IMR-90 (cell line): ENCODE data around the gene FAM234A. TPM values are rescaled to one million over a fixed set of nuclear protein-coding genes. Genes with fewer than 3 reads are reported as not detected.

Experiments used
- ATAC-seq: fragments of 200-7000 bp; cut with Tn5 transposase; 2 replicates; pipeline ENCODE4 v1.9.1; 2020; ENCODE audit warnings: low read depth, mild to moderate bottlenecking, moderate library complexity
- BruUV-seq: library from RNA; stranded (reverse); fragments of 400-500 nt; replicated peaks from 2 replicates; lab custom pipeline; 2021; lab: Mats Ljungman, UMichigan
- CTCF ChIA-PET: fragments of 300-600 bp; formaldehyde crosslinking; extraction: SDS; loops from one replicate; lab custom pipeline; 2021; ENCODE audit warnings: antibody characterized with exemption; lab: Yijun Ruan, JAX
- POLR2A ChIA-PET: fragments of 300-600 bp; sonication (Branson Sonifier 250); formaldehyde crosslinking; loops from one replicate; lab custom pipeline; 2022; ENCODE audit warnings: antibody characterized with exemption; ENCODE audit not compliant: unreplicated experiment; lab: Charles Lee
- DNase-seq: peaks from one replicate; pipeline ENCODE4 v3.0.0; 2013
- H2AFZ ChIP-seq: replicated peaks from 2 replicates; pipeline ENCODE3; 2013; ENCODE audit warnings: low read length, mild to moderate bottlenecking; ENCODE audit not compliant: poor library complexity
- H2AK5ac ChIP-seq: 2 replicates; pipeline ENCODE4 v1.6.1; 2013; ENCODE audit warnings: low read depth, low read length, inconsistent platforms
- H2AK9ac ChIP-seq: replicated peaks from 2 replicates; pipeline ENCODE3; 2013; ENCODE audit warnings: mild to moderate bottlenecking, low read depth, low read length, moderate library complexity; ENCODE audit not compliant: poor library complexity
- H2BK120ac ChIP-seq: 2 replicates; pipeline ENCODE4 v1.6.1; 2013; ENCODE audit warnings: low read depth, low read length, inconsistent platforms
- H2BK15ac ChIP-seq: 3 replicates; pipeline ENCODE4 v1.6.1; 2013; ENCODE audit warnings: low read depth, low read length, inconsistent platforms
- H2BK20ac ChIP-seq: 2 replicates; pipeline ENCODE4 v1.6.1; 2013; ENCODE audit warnings: low read depth, mild to moderate bottlenecking, inconsistent platforms, low read length, moderate library complexity
- H2BK5ac ChIP-seq: 2 replicates; pipeline ENCODE4 v1.6.1; 2013; ENCODE audit warnings: mild to moderate bottlenecking, low read depth, low read length, inconsistent platforms; ENCODE audit not compliant: poor library complexity, severe bottlenecking
- H3K14ac ChIP-seq: replicated peaks from 2 replicates; pipeline ENCODE4 v1.6.1; 2013; ENCODE audit warnings: low read depth, low read length, inconsistent platforms
- H3K18ac ChIP-seq: 2 replicates; pipeline ENCODE4 v1.6.1; 2013; ENCODE audit warnings: low read depth, low read length, control low read depth
- H3K23ac ChIP-seq: 2 replicates; pipeline ENCODE4 v1.6.1; 2013; ENCODE audit warnings: low read depth, low read length, inconsistent platforms
- H3K27ac ChIP-seq: 2 replicates; pipeline ENCODE4 v1.5.1; 2013; ENCODE audit warnings: mild to moderate bottlenecking, control low read depth, low read length; ENCODE audit not compliant: insufficient read depth
- H3K27me3 ChIP-seq: 2 replicates; pipeline ENCODE4 v1.6.1; 2013; ENCODE audit warnings: low read length; ENCODE audit not compliant: control insufficient read depth, insufficient read depth
- H3K36me3 ChIP-seq: 2 replicates; pipeline ENCODE4 v1.6.1; 2013; ENCODE audit warnings: low read length, mixed read lengths; ENCODE audit not compliant: control insufficient read depth, insufficient read depth
- H3K4ac ChIP-seq: 2 replicates; pipeline ENCODE4 v1.6.1; 2013; ENCODE audit warnings: low read depth, low read length, inconsistent platforms
- H3K4me1 ChIP-seq: 2 replicates; pipeline ENCODE4 v1.6.1; 2013; ENCODE audit warnings: low read length, mixed read lengths; ENCODE audit not compliant: control insufficient read depth, insufficient read depth
- H3K4me2 ChIP-seq: 2 replicates; pipeline ENCODE4 v1.6.1; 2013; ENCODE audit warnings: low read depth, mild to moderate bottlenecking, control low read depth, low read length, moderate library complexity
- H3K4me3 ChIP-seq: 2 replicates; pipeline ENCODE4 v1.5.1; 2013; ENCODE audit warnings: low read depth, mild to moderate bottlenecking, control low read depth, low read length, moderate library complexity; ENCODE audit not compliant: insufficient read depth
- H3K56ac ChIP-seq: 2 replicates; pipeline ENCODE4 v1.6.1; 2013; ENCODE audit warnings: low read length, inconsistent platforms; ENCODE audit not compliant: insufficient read depth; ENCODE audit errors: extremely low read depth
- H3K79me1 ChIP-seq, 2 experiments: 2 replicates each; pipeline ENCODE4 v1.6.1; 2013; ENCODE audit warnings: low read length in 2 of 2, inconsistent platforms in 1 of 2, low read depth in 1 of 2
- H3K9ac ChIP-seq: 2 replicates; pipeline ENCODE4 v1.6.1; 2013; ENCODE audit warnings: low read depth, low read length, control low read depth
- H3K9me1 ChIP-seq: 2 replicates; pipeline ENCODE4 v1.6.1; 2013; ENCODE audit warnings: low read length, inconsistent platforms; ENCODE audit not compliant: insufficient read depth
- H3K9me3 ChIP-seq: 2 replicates; pipeline ENCODE4 v1.6.1; 2013; ENCODE audit warnings: low read length; ENCODE audit not compliant: control insufficient read depth, insufficient read depth
- H4K20me1 ChIP-seq: 2 replicates; pipeline ENCODE4 v1.6.1; 2013; ENCODE audit warnings: low read length, inconsistent platforms; ENCODE audit not compliant: insufficient read depth
- H4K5ac ChIP-seq: 2 replicates; pipeline ENCODE4 v1.6.1; 2013; ENCODE audit warnings: mild to moderate bottlenecking, low read depth, low read length, control low read depth
- H4K8ac ChIP-seq, 2 experiments: 2 replicates each; pipeline ENCODE4 v1.6.1; 2013; ENCODE audit warnings: low read depth in 2 of 2, low read length in 2 of 2, control low read depth in 1 of 2, inconsistent platforms in 1 of 2
- H4K91ac ChIP-seq: 2 replicates; pipeline ENCODE4 v1.6.1; 2013; ENCODE audit warnings: low read depth, low read length, inconsistent platforms; ENCODE audit not compliant: insufficient read depth
- BHLHE40 ChIP-seq: fragments of 150-350 bp; IDR thresholded peaks from 2 replicates; pipeline ENCODE4 v1.6.1; 2016; ENCODE audit warnings: mild to moderate bottlenecking, low read depth, low read length
- CEBPB ChIP-seq: IDR thresholded peaks from 2 replicates; pipeline ENCODE4 v1.6.1; 2012; ENCODE audit warnings: low read depth, low read length, improper control_type of control experiment
- CTCF ChIP-seq: conservative IDR thresholded peaks from 2 replicates; pipeline ENCODE4 v1.5.1; 2012; ENCODE audit warnings: mild to moderate bottlenecking, low read depth, low read length, improper control_type of control experiment
- FOS ChIP-seq: fragments of 150-350 bp; IDR thresholded peaks from 2 replicates; pipeline ENCODE4 v1.6.1; 2016; ENCODE audit warnings: low read depth, low read length
- MAFK ChIP-seq: IDR thresholded peaks from 2 replicates; pipeline ENCODE4 v1.6.1; 2012; ENCODE audit warnings: low read depth, low read length, improper control_type of control experiment
- MAZ ChIP-seq: IDR thresholded peaks from 2 replicates; pipeline ENCODE4 v1.6.1; 2012; ENCODE audit warnings: low read depth, mild to moderate bottlenecking, low read length, improper control_type of control experiment, moderate library complexity, borderline replicate concordance
- MXI1 ChIP-seq: IDR thresholded peaks from 2 replicates; pipeline ENCODE4 v1.6.1; 2012; ENCODE audit warnings: low read depth, mild to moderate bottlenecking, low read length, moderate library complexity, borderline replicate concordance
- NFE2L2 ChIP-seq: fragments of 150-350 bp; IDR thresholded peaks from 2 replicates; pipeline ENCODE4 v1.6.1; 2016; ENCODE audit warnings: low read depth, mild to moderate bottlenecking, low read length
- POLR2A ChIP-seq: IDR thresholded peaks from 2 replicates; pipeline ENCODE4 v1.6.1; 2012; ENCODE audit warnings: mild to moderate bottlenecking, low read depth, low read length
- RAD21 ChIP-seq: IDR thresholded peaks from 2 replicates; pipeline ENCODE4 v1.6.1; 2012; ENCODE audit warnings: low read length, improper control_type of control experiment
- RCOR1 ChIP-seq: IDR thresholded peaks from 2 replicates; pipeline ENCODE4 v1.6.1; 2012; ENCODE audit warnings: mild to moderate bottlenecking, low read length, improper control_type of control experiment; ENCODE audit not compliant: insufficient replicate concordance
- RFX5 ChIP-seq: IDR thresholded peaks from 2 replicates; pipeline ENCODE4 v1.8.0; 2012; ENCODE audit warnings: low read depth, mild to moderate bottlenecking, low read length, moderate library complexity
- SMC3 ChIP-seq: fragments of 150-350 bp; IDR thresholded peaks from 2 replicates; pipeline ENCODE4 v1.6.1; 2016; ENCODE audit warnings: low read depth, mild to moderate bottlenecking, antibody characterized with exemption, low read length, moderate library complexity
- WGBS, 2 experiments: methylation state at CpG; one replicate each; pipeline versions ENCODE4 v1.1.5 to v1.1.7; 2013; ENCODE audit warnings: missing lambda C conversion rate in 2 of 2; ENCODE audit not compliant: insufficient read length in 1 of 2; ENCODE audit errors: extremely low coverage in 2 of 2; 5-methylcytosine and 5-hydroxymethylcytosine counted together
- dilution Hi-C: fragments of 300-500 bp; cut with HindIII; formaldehyde crosslinking; loops from one replicate; pipeline ENCODE4 v1.14.3; 2018; ENCODE audit warnings: low sequenced_read_pairs; ENCODE audit not compliant: unreplicated experiment
- in situ Hi-C: fragments of 300-500 bp; cut with MboI; formaldehyde crosslinking; loops from 3 replicates; pipeline ENCODE4 v1.14.3; 2019; ENCODE audit warnings: low sequenced_read_pairs, inconsistent platforms, mixed read lengths
- intact Hi-C: fragments of 100-400 bp; cut with micrococcal nuclease; formaldehyde crosslinking; loops from 2 replicates; pipeline ENCODE4 v1.10.0; 2022
- polyA plus RNA-seq, 3 experiments: library from polyadenylated mRNA; depleted of rRNA; stranded (reverse); fragments of >200 nt; gene quantifications; 2 replicates each; pipeline ENCODE4 v1.2.3, GENCODE V29; 2012; ENCODE audit warnings: low replicate concordance in 1 of 3
- total RNA-seq: library from RNA; depleted of rRNA; stranded (reverse); fragments of >200 nt; gene quantifications from 2 replicates; pipeline ENCODE4 v1.2.3, GENCODE V29; 2012
- TF ChIP-seq, protein P1 (sequence below): fragments of 150-350 bp; IDR thresholded peaks from 2 replicates; pipeline ENCODE4 v1.6.1; 2016; ENCODE audit warnings: low read depth, mild to moderate bottlenecking, low read length, moderate library complexity, borderline replicate concordance
- TF ChIP-seq, protein P2 (sequence below): fragments of 150-350 bp; IDR thresholded peaks from 2 replicates; pipeline ENCODE4 v1.6.1; 2017; ENCODE audit warnings: mild to moderate bottlenecking, antibody characterized with exemption, low read length, low read depth

Gene FAM234A
- total and polyA plus RNA-seq, 2 of the 4 experiments (the other 2 are of a cell fraction), result 30.3 to 64.2 TPM

DNA sequence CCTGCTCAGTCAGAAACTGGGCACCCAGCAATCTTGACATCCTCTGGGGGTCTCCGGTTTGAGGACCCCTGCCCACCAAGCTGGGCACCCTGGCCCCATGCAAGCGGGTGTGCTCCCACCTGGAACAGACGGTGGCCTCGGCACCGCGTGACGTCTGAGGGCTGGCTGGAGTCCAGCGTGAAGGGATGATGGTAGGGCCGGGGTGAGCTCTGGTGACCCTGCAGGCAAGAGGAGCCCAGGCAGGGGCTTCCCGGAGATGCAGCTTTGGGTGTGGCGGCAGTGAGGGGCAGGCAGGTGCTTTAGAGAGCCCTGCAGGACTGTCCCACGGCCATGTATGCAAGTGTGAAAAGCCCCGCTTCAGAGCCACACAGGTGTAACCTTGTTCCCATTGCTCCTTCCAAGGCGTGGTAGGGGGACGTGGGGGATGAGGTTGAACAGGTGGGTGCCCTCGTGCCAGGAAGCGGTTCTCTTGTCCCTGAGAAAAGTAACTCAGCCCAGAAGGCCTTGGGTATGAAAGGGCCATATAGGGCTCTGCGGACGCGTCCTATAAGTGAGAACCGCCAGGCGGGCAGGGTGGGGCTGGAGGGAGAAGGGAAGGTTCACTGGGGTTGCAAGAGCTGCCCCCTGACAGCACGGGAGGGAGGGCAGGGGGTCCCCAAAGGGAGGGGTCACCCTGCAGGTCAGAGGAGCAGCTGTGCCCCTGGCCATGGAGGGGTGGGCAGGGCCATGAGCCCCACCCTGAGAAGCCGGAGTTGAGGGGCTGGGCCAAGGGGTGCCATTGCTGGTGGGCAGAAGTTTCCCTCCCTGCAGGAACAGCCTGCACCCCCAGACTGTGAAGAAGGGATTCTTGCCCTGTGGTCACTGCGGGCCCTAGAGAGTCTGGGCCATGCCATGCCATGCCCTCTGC lies 31.9 kb downstream of the FAM234A start:
- DNase-seq, result no peak
- Histone ChIP-seq H3K4me3 (no peak overlapping the region), H3K27ac (no peak overlapping the region), H4K91ac (no peak overlapping the region), H3K9me3 (no peaks in the 10 kb centered on the region), H3K36me3 (peaks cover 23% of the 10 kb centered on the region), H4K5ac (no peak overlapping the region), H3K14ac (no peak overlapping the region), H2BK20ac (no peak overlapping the region), H3K9me1 (peaks cover 3% of the 10 kb centered on the region), H3K4me1 (no peaks in the 10 kb centered on the region), H2BK15ac (no peak overlapping the region), H3K4me2 (no peak overlapping the region), H3K18ac (no peak overlapping the region), H3K56ac (no peak overlapping the region), H3K23ac (no peak overlapping the region), H3K9ac (no peak overlapping the region), H2BK5ac (no peak overlapping the region), H4K20me1 (no peaks in the 10 kb centered on the region), H2AFZ (no peak overlapping the region), H3K79me1 (no peaks in the 10 kb centered on the region), H2AK9ac (no peak overlapping the region), H2AK5ac (no peak overlapping the region), H3K4ac (no peak overlapping the region), H2BK120ac (no peak overlapping the region), H3K27me3 (no peaks in the 10 kb centered on the region; the same call in 1 of the 2 replicates), H4K8ac (no peak overlapping the region)
- 75% methylated on average over 21 of the region's 25 CpGs; no CpG with 5 or more reads in 1 of the 2 experiments for WGBS, 2 experiments
- dilution Hi-C loops, result no loop called here
- in situ Hi-C loops, result no loop called here
- ChIA-PET POLR2A (no interaction called here), CTCF (no interaction called here)
- no peak for ATAC-seq
- intact Hi-C loops, result no loop called here
- no TSS peak for BruUV-seq
- no peak for TF ChIP-seq POLR2A
- no peak for TF ChIP-seq FOS
- TF ChIP-seq SMC3, result no peak
- no peak for TF ChIP-seq MAZ
- TF ChIP-seq RCOR1, result no peak
- TF ChIP-seq MAFK, result no peak
- no peak for TF ChIP-seq MXI1
- no peak for TF ChIP-seq CTCF
- TF ChIP-seq, protein P1, sequence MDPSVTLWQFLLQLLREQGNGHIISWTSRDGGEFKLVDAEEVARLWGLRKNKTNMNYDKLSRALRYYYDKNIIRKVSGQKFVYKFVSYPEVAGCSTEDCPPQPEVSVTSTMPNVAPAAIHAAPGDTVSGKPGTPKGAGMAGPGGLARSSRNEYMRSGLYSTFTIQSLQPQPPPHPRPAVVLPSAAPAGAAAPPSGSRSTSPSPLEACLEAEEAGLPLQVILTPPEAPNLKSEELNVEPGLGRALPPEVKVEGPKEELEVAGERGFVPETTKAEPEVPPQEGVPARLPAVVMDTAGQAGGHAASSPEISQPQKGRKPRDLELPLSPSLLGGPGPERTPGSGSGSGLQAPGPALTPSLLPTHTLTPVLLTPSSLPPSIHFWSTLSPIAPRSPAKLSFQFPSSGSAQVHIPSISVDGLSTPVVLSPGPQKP, result no peak
- TF ChIP-seq NFE2L2, result no peak
- TF ChIP-seq, protein P2, sequence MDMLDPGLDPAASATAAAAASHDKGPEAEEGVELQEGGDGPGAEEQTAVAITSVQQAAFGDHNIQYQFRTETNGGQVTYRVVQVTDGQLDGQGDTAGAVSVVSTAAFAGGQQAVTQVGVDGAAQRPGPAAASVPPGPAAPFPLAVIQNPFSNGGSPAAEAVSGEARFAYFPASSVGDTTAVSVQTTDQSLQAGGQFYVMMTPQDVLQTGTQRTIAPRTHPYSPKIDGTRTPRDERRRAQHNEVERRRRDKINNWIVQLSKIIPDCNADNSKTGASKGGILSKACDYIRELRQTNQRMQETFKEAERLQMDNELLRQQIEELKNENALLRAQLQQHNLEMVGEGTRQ, result no peak
- TF ChIP-seq RAD21, result no peak
- TF ChIP-seq CEBPB, result no peak
- TF ChIP-seq RFX5, result no peak
- no peak for TF ChIP-seq BHLHE40
